ENCODE data around the gene FBXL14. TPM values are rescaled to one million over a fixed set of nuclear protein-coding genes. Genes with fewer than 3 reads are reported as not detected.

FBXL14 gene
- total RNA-seq, 2 donors from 2014 or later, result 10.0 to 20.4 TPM

GRCh38 chr12:1634149-1634548 is 39.8 kb upstream of the FBXL14 start:
- H3K4me3 Mint-ChIP-seq, result no peak overlapping the region
- Histone ChIP-seq H3K4me1 (ENCODE audit: control insufficient read depth, insufficient read depth, low read length) (peaks cover 9% of the 10 kb centered on the region), H3K9me3 (ENCODE audit: control insufficient read depth, low read length) (no peaks in the 10 kb centered on the region), H3K27me3 (ENCODE audit: control insufficient read depth, insufficient read depth, low read length, poor library complexity, severe bottlenecking) (peaks cover 40% of the 10 kb centered on the region), H3K36me3 (ENCODE audit: control insufficient read depth, insufficient read depth, low read length) (no peaks in the 10 kb centered on the region), H3K4me3 (ENCODE audit: low read length) (no peak overlapping the region), H3K27ac (ENCODE audit: low read depth, low read length) (no peak overlapping the region), H3K9ac (ENCODE audit: extremely low read depth, low read length, poor library complexity, severe bottlenecking) (no peak overlapping the region)
- no peak overlapping the region for H3K27ac Mint-ChIP-seq
- H3K4me1 Mint-ChIP-seq, result peaks cover 41% of the 10 kb centered on the region
- DNase-seq, result no peak
- WGBS, 2 experiments (ENCODE audit: insufficient coverage in 1 of 2, insufficient read length in 1 of 2), result 77 to 80% methylated on average over 7 of the region's 7 CpGs
- H3K9me3 Mint-ChIP-seq, result no peaks in the 10 kb centered on the region
- peaks cover 49% of the 10 kb centered on the region for H3K27me3 Mint-ChIP-seq (ENCODE audit: insufficient read depth)
- no peaks in the 10 kb centered on the region for H3K36me3 Mint-ChIP-seq (ENCODE audit: low read depth)
- no peak for TF ChIP-seq CTCF (conservative IDR thresholded peaks at IDR 0.05)

DNA sequence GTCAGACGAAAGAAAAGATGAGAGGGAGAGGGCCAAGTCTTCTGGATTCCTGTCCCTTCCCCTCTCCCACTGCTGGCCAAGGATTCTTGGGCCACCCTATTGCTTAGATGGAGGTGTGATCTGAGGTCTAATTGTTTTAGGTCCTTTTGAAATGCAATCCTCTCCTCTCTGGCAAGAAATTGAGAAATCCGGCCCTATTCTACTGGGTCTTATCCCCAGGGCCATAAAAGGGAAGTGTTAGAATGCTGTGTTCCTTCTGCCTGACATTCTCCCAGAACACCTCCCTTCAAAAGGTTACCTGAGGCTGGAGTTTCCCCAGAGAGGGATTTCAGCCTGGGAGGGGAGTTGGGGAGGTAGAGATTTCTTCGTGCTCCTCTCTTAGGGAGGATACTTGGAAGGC is 39.1 kb upstream of the FBXL14 start:
- DNase-seq, result no peak
- no peak for TF ChIP-seq CTCF (conservative IDR thresholded peaks at IDR 0.05)
- Mint-ChIP-seq H3K4me1 (peaks cover 48% of the 10 kb centered on the region), H3K4me3 (no peak overlapping the region), H3K36me3 (ENCODE audit: low read depth) (no peaks in the 10 kb centered on the region), H3K27ac (no peak overlapping the region), H3K9me3 (no peaks in the 10 kb centered on the region), H3K27me3 (ENCODE audit: insufficient read depth) (peaks cover 56% of the 10 kb centered on the region)
- H3K36me3 ChIP-seq (ENCODE audit: control insufficient read depth, insufficient read depth, low read length), result no peaks in the 10 kb centered on the region
- WGBS, 2 experiments (ENCODE audit: insufficient coverage in 1 of 2, insufficient read length in 1 of 2), result 79% methylated on average over 2 of the region's 3 CpGs; no CpG with 5 or more reads in 1 of the 2 experiments
- no peak overlapping the region for H3K9ac ChIP-seq (ENCODE audit: extremely low read depth, low read length, poor library complexity, severe bottlenecking)
- H3K27ac ChIP-seq (ENCODE audit: low read depth, low read length), result no peak overlapping the region
- peaks cover 9% of the 10 kb centered on the region for H3K4me1 ChIP-seq (ENCODE audit: control insufficient read depth, insufficient read depth, low read length)
- H3K9me3 ChIP-seq (ENCODE audit: control insufficient read depth, low read length), result no peaks in the 10 kb centered on the region
- peaks cover 47% of the 10 kb centered on the region for H3K27me3 ChIP-seq (ENCODE audit: control insufficient read depth, insufficient read depth, low read length, poor library complexity, severe bottlenecking)
- H3K4me3 ChIP-seq (ENCODE audit: low read length), result no peak overlapping the region

DNA sequence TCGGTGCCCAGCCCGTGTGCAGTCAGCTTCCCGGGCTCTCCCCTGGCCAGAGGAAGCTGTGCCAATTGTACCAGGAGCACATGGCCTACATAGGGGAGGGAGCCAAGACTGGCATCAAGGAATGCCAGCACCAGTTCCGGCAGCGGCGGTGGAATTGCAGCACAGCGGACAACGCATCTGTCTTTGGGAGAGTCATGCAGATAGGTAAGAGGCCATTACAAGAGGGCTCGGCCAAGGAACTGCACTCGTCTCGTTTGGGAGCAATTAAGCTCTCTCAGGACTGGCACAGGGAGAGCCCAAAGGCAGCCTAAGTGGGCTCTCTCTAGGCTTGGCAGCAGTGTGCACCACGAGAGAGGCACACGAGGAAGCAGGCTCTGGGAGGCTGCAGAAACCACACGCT is 38.3 kb upstream of the FBXL14 start:
- Mint-ChIP-seq H3K4me3 (no peak overlapping the region), H3K4me1 (peaks cover 51% of the 10 kb centered on the region), H3K9me3 (no peaks in the 10 kb centered on the region), H3K27me3 (ENCODE audit: insufficient read depth) (peaks cover 63% of the 10 kb centered on the region), H3K36me3 (ENCODE audit: low read depth) (no peaks in the 10 kb centered on the region), H3K27ac (no peak overlapping the region)
- Histone ChIP-seq H3K27ac (ENCODE audit: low read depth, low read length) (no peak overlapping the region), H3K9me3 (ENCODE audit: control insufficient read depth, low read length) (no peaks in the 10 kb centered on the region), H3K36me3 (ENCODE audit: control insufficient read depth, insufficient read depth, low read length) (no peaks in the 10 kb centered on the region), H3K4me1 (ENCODE audit: control insufficient read depth, insufficient read depth, low read length) (peaks cover 9% of the 10 kb centered on the region), H3K4me3 (ENCODE audit: low read length) (no peak overlapping the region), H3K27me3 (ENCODE audit: control insufficient read depth, insufficient read depth, low read length, poor library complexity, severe bottlenecking) (peaks cover 54% of the 10 kb centered on the region), H3K9ac (ENCODE audit: extremely low read depth, low read length, poor library complexity, severe bottlenecking) (no peak overlapping the region)
- no peak for TF ChIP-seq CTCF (conservative IDR thresholded peaks at IDR 0.05)
- DNase-seq, result no peak
- WGBS, 2 experiments (ENCODE audit: insufficient coverage in 1 of 2, insufficient read length in 1 of 2), result 91% methylated on average over 11 to 14 of the region's 14 CpGs
